HFF-Myc (cell line): ENCODE measurements around the gene HOATZ.

Experiments
- DNase-seq: peaks from one replicate; pipeline ENCODE4 v3.0.0-alpha.2; 2011; ENCODE audit warnings: low read depth; ENCODE audit errors: extremely low read depth
- H3K4me3 ChIP-seq: replicated peaks from 2 replicates; pipeline ENCODE4 v1.5.1; 2011; ENCODE audit warnings: low read depth, mild to moderate bottlenecking, control low read depth, low read length
- CTCF ChIP-seq: IDR thresholded peaks from 2 replicates; pipeline ENCODE4 v1.5.1; 2012; ENCODE audit warnings: mild to moderate bottlenecking, low read depth, low read length, control low read depth; ENCODE audit errors: missing control alignments

Gene HOATZ

GRCh38 chr11:111540937-111541253 is 26.3 kb downstream of the HOATZ start:
- DNase-seq = no peak
- peak overlapping the region; percentile 77 for H3K4me3 ChIP-seq
- no peak for TF ChIP-seq CTCF

- DNase-seq = peak; percentile 56
- TF ChIP-seq CTCF = no peak
- H3K4me3 ChIP-seq = peak overlapping the region; percentile 77
Observed at GRCh38 chr11:111541254-111542061, 26.9 kb downstream of the HOATZ start.

GRCh38 chr11:111542606-111543275 is 28.2 kb downstream of the HOATZ start:
- H3K4me3 ChIP-seq = peak overlapping the region; percentile 77
- no peak for TF ChIP-seq CTCF
- no peak for DNase-seq

GRCh38 chr11:111548525-111548924 is 33.9 kb downstream of the HOATZ start:
- H3K4me3 ChIP-seq = no peak overlapping the region
- DNase-seq = no peak
- TF ChIP-seq CTCF = no peak

- DNase-seq = no peak
- TF ChIP-seq CTCF = no peak
- H3K4me3 ChIP-seq = no peak overlapping the region
Observed at GRCh38 chr11:111549196-111549868, 34.8 kb downstream of the HOATZ start.

- TF ChIP-seq CTCF = no peak
- no peak overlapping the region for H3K4me3 ChIP-seq
- DNase-seq = no peak
Observed at GRCh38 chr11:111549869-111550203, 35.3 kb downstream of the HOATZ start.
